Amniotic stem cell (primary cell): Measurements from ENCODE around the gene FOS.
"Not testable (repeated sequence)": the region's sequence is repeated elsewhere in the genome, so short reads cannot be mapped to it uniquely, and the experiment has no call there.

Experiments used
- DNase-seq: peaks from one replicate; lab custom pipeline; 2025; lab: John Stamatoyannopoulos, UW

Gene FOS

DNA sequence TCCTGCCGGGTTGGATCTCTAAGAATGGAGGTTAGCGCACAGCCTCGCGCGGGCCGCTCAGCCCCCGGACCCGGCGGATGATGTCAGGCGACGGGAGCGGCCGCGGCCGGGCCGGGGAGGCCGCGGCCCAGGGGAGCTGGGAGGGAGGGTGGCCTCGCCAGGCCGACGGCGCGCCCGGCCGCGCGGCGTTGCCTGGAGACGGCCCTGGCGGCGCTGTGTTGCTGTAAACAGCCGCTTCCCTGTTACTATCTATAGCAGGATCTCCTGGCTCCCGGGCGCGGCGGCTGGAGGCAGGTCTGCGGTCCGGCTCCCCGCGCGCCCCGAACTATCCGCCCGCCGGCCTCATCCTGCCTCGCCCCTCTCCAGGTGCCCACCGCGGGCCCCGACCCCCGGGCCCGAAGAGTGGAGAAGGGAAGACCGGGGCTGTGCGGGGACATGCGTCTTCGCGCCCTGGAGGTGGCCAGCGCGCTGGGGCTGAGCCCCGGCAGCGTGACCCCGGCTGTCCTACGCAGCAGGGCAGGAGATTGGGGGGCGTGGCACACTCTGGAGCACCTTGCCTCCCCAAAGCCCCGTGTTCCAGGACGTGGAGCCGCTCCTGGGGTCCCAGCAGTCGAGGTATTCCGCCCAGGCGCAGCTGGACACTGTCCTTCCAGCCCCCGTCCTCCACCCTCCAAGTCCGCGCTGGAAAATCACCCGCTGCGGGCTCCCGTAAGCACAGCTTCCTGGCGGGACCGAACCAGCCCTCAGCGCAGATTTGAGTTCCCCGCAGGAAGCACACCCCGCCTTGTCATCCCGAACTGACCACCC is 1.4 kb upstream of the FOS start:
- DNase-seq: peak; percentile 76

DNA sequence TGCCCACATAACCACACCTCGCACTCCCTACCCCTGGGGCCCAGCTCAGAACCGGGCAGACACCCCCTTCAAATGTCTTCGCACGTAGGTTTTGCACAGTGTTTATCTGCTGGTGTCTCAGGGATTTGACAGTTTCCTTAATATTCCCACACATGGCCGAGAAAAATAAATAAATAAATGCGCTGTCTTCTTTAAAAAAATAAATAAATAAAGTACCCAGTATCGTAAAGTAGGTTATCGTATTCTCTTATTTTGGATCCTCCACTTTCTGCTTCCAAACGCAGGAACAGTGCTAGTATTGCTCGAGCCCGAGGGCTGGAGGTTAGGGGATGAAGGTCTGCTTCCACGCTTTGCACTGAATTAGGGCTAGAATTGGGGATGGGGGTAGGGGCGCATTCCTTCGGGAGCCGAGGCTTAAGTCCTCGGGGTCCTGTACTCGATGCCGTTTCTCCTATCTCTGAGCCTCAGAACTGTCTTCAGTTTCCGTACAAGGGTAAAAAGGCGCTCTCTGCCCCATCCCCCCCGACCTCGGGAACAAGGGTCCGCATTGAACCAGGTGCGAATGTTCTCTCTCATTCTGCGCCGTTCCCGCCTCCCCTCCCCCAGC is 710 bp upstream of the FOS start:
- DNase-seq: no peak

DNA sequence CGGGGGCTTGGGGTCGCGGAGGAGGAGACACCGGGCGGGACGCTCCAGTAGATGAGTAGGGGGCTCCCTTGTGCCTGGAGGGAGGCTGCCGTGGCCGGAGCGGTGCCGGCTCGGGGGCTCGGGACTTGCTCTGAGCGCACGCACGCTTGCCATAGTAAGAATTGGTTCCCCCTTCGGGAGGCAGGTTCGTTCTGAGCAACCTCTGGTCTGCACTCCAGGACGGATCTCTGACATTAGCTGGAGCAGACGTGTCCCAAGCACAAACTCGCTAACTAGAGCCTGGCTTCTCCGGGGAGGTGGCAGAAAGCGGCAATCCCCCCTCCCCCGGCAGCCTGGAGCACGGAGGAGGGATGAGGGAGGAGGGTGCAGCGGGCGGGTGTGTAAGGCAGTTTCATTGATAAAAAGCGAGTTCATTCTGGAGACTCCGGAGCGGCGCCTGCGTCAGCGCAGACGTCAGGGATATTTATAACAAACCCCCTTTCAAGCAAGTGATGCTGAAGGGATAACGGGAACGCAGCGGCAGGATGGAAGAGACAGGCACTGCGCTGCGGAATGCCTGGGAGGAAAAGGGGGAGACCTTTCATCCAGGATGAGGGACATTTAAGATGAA is 630 bp downstream of the FOS start:
- DNase-seq: peak; percentile 45

DNA sequence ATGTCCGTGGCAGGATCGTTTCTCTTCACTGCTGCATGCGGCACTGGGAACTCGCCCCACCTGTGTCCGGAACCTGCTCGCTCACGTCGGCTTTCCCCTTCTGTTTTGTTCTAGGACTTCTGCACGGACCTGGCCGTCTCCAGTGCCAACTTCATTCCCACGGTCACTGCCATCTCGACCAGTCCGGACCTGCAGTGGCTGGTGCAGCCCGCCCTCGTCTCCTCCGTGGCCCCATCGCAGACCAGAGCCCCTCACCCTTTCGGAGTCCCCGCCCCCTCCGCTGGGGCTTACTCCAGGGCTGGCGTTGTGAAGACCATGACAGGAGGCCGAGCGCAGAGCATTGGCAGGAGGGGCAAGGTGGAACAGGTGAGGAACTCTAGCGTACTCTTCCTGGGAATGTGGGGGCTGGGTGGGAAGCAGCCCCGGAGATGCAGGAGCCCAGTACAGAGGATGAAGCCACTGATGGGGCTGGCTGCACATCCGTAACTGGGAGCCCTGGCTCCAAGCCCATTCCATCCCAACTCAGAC is 1.2 kb downstream of the FOS start:
- no peak for DNase-seq

DNA sequence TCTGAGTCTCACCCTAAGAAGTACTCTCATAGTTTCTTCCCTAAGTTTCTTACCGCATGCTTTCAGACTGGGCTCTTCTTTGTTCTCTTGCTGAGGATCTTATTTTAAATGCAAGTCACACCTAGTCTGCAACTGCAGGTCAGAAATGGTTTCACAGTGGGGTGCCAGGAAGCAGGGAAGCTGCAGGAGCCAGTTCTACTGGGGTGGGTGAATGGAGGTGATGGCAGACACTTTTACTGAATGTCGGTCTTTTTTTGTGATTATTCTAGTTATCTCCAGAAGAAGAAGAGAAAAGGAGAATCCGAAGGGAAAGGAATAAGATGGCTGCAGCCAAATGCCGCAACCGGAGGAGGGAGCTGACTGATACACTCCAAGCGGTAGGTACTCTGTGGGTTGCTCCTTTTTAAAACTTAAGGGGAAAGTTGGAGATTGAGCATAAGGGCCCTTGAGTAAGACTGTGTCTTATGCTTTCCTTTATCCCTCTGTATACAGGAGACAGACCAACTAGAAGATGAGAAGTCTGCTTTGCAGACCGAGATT is 1.7 kb downstream of the FOS start:
- DNase-seq: no peak

DNA sequence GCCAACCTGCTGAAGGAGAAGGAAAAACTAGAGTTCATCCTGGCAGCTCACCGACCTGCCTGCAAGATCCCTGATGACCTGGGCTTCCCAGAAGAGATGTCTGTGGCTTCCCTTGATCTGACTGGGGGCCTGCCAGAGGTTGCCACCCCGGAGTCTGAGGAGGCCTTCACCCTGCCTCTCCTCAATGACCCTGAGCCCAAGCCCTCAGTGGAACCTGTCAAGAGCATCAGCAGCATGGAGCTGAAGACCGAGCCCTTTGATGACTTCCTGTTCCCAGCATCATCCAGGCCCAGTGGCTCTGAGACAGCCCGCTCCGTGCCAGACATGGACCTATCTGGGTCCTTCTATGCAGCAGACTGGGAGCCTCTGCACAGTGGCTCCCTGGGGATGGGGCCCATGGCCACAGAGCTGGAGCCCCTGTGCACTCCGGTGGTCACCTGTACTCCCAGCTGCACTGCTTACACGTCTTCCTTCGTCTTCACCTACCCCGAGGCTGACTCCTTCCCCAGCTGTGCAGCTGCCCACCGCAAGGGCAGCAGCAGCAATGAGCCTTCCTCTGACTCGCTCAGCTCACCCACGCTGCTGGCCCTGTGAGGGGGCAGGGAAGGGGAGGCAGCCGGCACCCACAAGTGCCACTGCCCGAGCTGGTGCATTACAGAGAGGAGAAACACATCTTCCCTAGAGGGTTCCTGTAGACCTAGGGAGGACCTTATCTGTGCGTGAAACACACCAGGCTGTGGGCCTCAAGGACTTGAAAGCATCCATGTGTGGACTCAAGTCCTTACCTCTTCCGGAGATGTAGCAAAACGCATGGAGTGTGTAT is 2.4 kb downstream of the FOS start:
- DNase-seq: no peak

DNA sequence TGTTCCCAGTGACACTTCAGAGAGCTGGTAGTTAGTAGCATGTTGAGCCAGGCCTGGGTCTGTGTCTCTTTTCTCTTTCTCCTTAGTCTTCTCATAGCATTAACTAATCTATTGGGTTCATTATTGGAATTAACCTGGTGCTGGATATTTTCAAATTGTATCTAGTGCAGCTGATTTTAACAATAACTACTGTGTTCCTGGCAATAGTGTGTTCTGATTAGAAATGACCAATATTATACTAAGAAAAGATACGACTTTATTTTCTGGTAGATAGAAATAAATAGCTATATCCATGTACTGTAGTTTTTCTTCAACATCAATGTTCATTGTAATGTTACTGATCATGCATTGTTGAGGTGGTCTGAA is 3.0 kb downstream of the FOS start:
- no peak for DNase-seq

DNA sequence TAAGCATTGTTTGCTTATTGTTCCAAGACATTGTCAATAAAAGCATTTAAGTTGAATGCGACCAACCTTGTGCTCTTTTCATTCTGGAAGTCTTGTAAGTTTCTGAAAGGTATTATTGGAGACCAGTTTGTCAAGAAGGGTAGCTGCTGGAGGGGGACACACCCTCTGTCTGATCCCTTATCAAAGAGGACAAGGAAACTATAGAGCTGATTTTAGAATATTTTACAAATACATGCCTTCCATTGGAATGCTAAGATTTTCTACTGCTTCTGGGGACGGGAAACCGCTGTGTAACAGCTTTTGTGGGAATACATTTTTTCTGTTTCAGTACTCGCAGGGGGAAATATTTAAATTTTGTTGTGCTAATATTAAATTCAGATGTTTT is 3.5 kb downstream of the FOS start:
- no peak for DNase-seq

DNA sequence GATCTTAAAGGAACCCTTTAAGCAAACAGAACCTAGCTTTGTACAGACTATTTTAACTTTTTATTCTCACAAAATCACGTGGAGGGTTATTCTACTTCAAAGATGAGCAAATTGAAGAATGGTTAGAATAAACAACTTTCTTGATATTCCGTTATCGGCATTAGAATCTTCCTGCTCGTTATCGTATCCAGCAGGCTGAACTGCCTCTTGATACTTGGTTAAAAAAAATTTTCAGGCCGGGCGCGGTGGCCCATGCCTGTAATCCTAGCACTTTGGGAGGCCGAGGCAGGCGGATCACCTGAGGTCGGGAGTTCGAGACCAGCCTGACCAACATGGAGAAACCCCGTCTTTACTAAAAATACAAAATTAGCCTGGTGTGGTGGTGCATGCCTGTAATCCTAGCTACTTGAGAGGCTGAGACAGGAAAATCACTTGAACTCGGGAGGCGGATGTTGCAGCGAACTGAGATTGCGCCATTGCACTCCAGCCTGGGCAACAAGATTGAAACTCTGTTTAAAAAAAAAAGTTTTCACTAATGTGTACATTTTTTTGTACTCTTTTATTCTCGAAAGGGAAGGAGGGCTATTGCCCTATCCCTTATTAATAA is 4.0 kb downstream of the FOS start:
- not testable (repeated sequence) for DNase-seq

DNA sequence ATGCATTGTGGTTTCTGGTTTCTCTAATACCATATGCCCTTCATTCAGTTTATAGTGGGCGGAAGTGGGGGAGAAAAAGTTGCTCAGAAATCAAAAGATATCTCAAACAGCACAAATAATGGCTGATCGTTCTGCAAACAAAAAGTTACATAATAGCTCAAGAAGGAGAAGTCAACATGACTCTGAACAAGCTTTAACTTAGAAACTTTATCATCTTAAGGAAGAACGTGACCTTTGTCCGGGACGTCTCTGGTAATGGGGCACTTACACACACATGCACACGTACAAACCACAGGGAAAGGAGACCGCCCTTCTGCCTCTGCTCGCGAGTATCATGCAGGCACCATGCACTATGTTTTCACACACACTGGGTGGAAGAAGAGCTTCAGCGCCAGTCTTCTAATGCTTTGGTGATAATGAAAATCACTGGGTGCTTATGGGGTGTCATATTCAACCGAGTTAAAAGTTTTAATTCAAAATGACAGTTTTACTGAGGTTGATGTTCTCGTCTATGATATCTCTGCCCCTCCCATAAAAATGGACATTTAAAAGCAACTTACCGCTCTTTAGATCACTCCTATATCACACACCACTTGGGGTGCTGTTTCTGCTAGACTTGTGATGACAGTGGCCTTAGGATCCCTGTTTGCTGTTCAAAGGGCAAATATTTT is 4.7 kb downstream of the FOS start:
- no peak for DNase-seq

DNA sequence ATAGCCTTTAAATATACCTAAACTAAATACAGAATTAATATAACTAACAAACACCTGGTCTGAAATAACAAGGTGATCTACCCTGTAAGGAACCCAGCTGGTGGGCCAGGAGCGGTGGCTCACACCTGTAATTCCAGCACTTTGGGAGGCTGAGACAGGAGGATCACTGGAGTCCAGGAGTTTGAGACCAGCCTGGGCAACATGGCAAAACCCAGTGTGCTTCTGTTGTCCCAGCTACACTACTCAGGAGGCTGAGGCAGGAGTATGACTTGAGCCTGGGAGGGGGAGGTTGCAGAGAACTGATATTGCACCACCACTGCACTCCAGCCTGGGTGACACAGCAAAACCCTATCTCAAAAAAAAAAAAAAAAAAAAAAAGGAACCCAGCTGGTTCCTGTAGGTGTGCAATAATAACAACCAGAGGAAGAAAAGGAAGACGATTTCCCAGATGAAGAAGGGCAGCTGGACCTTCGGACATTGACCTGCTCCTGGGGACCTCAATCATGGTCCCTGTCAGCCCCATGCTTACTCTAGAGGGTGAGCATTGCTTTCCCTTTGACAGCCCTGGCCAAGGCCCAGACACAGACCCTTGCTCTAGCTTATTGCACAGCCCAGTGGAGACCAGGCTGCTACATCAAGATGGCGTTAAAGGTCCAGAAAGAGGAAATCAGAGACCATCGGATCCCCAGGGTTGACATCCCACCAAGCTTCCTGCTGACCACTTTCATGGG is 5.4 kb downstream of the FOS start:
- DNase-seq: no peak

DNA sequence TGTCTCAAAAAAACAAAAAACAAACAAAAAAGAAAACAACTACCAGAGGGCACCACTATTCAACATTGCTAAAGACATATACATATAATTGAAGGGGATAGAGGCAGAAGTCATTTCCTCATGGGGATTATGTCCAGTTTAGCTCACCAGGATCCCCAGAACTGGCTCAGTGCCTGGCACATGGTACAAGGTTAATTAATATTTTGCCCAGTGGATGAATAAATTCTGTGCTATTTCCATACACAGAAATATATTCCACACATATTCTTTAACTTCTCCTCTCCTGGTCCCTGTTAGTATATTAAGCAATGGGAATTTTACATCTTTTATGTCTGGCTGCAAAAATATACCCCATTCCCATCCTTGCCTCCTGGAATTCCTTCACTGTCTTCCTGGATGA is 6.7 kb downstream of the FOS start:
- DNase-seq: no peak

DNA sequence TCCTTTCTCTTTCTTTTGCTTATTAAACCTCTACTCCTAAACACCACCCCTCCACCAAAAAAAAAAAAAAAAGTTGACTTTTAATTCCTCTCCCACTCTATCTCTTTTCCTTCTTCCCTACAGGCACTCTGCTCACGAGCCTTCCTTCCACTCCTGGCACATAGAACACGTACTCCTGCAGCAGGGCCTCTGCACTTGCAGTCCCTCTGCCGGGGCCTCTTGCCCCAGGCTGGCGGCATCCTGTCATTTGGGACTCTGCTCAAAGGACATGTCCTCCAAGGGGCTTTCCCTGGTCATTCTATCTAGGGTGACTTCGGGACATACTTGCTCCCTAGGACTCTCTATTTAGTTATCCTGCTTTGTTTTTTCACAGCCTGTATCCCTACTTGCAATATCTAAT is 7.7 kb downstream of the FOS start:
- DNase-seq: no peak

DNA sequence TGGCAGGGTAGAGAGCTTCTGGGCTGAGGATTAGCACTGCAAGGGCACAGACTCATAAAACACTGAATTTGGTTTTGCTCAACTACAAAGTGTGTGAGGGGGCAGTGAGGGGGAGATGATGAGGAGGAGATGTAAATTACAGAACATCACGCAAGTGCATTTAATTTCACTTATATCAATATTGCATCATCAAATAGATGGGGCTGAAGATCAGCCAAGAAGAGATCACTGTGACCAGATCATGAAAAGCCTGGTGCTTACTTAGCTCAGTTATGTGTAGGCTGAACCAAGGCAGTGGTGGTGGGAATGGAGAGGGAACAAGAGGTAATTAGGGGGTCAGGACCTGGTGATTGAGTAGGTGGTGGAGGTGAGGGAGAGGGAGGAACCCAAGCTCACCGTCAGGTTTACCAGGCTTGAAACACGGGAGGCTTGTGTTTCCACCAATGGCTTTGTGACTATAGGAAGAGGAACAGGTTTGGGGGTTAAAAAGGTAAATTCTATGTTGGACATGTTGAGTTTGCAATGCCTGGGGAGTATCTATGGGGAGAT is 11.3 kb downstream of the FOS start:
- DNase-seq: no peak

DNA sequence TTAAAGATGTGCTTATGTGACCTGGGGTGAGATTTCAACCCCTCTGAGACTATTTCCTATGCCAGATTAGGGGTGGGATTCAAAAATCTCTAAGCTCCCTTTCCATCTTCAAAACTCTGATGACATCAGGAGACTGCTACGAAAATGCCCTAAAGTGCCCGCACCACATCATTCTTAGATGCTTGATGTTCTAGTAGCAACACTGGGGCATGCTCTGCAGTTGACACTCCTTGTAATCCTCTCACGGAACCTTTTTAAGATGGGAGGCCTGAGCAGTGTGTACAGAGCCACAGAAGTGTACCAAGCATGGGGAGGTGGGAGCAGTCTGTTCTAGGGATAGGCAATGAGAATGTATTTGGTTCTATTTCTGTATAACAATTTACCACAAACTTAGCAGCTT is 12.2 kb downstream of the FOS start:
- no peak for DNase-seq

DNA sequence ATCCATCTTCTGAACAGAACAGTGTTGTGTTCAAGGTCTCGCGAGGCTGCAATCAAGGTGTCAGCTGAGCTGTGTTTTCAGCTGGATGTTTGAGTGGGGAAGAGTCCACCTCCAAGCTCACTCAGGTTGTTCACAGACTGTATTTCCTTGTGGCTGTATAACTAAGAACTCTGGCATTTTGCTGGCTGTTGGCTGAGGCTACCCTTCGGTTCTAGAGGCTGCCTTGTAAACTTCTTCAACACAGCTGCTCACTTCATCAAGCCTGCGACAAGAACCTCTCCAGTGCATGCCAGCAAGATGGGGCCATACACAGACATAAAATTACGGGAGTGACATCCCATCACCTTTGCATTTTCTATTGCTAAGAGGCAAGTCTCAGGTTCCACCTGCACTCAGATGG is 12.7 kb downstream of the FOS start:
- no peak for DNase-seq

DNA sequence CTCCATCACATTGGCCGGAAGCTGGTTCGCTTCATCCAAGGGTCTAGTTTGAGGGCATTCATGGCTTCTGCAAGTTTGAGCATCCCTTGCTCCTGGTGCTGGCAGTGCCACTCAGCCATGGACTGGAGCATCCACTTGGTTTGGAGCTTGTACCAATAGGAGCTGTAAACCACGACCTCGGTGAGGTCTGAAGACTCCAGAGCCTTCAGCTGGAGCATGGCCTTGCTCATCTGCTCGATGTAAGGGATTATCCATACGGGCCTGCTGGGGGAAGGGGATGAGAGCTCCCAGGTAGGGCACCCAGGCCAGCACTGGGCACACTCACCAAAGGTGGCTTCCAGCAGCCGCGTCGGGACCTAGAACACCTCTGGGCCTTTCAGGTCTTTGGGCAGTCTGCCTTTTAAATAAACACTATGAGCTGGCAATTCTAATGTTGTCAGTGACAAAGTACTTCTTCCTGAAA is 13.5 kb downstream of the FOS start:
- no peak for DNase-seq

DNA sequence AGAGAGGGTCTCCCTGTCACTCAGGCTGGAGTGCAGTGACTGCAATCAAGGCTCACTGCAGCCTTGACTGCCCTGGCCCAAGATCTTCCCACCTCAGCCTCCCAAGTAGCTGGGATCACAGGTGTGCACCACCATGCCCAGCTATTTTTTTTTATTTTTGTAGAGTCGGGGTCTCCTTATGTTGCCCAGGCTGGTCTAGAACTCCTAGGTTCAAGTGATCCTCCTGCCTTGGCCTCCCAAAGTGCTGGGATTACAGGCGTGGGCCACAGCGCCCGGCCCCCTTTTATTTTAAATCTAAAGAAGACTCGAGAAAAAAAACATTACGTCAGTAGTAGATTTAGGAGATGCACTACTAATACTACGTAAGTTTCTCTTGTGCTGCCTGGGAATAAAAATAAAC is 14.3 kb downstream of the FOS start:
- DNase-seq: no peak

DNA sequence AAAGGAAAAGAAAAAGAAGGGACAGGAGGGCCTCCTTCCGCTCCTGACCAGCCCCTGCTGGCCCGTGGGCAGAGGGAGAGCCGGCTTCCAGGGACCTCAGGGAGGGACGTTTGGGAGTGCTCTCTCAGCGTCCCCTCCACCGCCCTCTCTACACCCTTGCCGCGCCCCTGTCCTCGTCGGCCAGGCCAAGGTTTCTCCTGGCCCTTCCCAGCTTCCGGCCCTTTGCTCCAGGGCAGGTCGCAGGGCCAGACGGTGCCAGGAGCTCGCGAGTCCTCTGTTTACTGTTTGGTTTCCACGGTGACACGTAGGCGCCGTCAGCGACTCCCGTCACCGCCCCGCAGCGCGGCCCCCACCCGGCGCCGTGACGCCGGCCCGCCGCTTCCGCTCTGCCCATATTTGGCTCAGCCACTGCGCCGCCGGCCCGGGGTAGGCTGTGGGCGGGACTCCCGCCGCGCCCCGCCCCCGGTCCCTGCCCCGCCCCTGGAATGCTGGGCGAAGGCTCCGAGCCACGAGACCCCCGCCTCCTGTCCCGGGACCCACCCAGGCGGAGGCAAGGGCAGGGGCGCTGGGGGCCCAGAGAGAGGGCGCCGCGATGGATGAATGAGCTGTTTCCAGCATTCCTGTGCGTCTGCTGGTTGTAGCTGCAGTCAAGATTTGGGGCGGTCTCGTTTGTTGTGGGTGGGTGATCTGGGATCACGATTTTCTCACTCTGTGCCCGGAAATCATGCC is 15.5 kb downstream of the FOS start:
- peak; percentile 91 for DNase-seq
